Measurements from ENCODE around the gene IRAK2. TPM values are rescaled to one million over a fixed set of nuclear protein-coding genes. Genes with fewer than 3 reads are reported as not detected.

Gene IRAK2
- total RNA-seq, 1 donor from 2014 or later, result 2.0 TPM

DNA sequence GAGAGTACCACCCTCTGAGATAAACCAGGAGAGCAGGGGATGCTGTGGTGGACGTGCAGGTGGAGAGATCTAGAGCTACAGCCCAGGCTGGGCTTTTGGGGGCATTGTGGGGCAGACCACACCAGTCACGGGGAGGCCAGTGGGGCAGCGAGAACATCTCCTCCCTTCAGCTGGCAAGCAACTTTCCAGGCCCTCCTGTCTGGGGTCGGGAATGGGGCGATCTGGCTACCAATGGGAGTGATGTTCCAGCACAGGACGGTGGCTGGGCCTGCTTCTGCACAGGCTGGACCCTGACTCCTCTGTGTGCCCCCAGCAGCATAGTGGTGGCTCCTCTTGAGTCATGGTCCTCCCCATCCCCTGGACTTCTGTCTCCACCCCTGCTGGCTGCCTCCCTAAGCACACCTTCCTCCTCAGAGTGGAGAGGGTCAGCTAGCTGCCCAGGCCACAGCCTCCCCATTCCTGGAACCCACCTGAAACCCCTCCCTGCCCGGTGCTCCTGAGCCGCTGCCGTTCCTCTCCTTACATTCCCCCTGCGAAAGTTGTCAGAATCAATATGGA is 16.1 kb downstream of the IRAK2 start:
- Histone ChIP-seq H2AFZ (ENCODE audit: low read depth, low read length) (no peak overlapping the region), H3K36me3 (ENCODE audit: insufficient read depth, low read length) (no peaks in the 10 kb centered on the region), H3K27me3 (ENCODE audit: insufficient read depth, low read length) (no peaks in the 10 kb centered on the region), H3K79me2 (ENCODE audit: insufficient read depth, low read length) (peaks cover 1% of the 10 kb centered on the region), H4K20me1 (ENCODE audit: insufficient read depth, low read length) (no peaks in the 10 kb centered on the region), H3K9me3 (ENCODE audit: insufficient read depth, low read depth, low read length) (no peaks in the 10 kb centered on the region), H3K27ac (ENCODE audit: low read depth, low read length) (no peak overlapping the region), H3K4me3 (ENCODE audit: insufficient read depth, low read depth, low read length) (no peak overlapping the region), H3K4me1 (ENCODE audit: insufficient read depth, low read length) (no peaks in the 10 kb centered on the region), H3K9ac (ENCODE audit: low read length) (no peak overlapping the region), H3K4me2 (ENCODE audit: low read length) (no peak overlapping the region)
- Mint-ChIP-seq H3K4me1 (ENCODE audit: low read depth, unreplicated experiment) (no peaks in the 10 kb centered on the region), H3K4me3 (ENCODE audit: unreplicated experiment) (no peak overlapping the region), H3K9me3 (ENCODE audit: unreplicated experiment) (no peaks in the 10 kb centered on the region), H3K27ac (ENCODE audit: unreplicated experiment) (no peak overlapping the region), H3K36me3 (ENCODE audit: low read depth, unreplicated experiment) (peaks cover 3% of the 10 kb centered on the region), H3K27me3 (ENCODE audit: low read depth, unreplicated experiment) (no peaks in the 10 kb centered on the region)
- TF ChIP-seq EZH2 (IDR thresholded peaks at IDR 0.05; ENCODE audit: insufficient read depth, low read length), result no peak
- TF ChIP-seq, protein P1, sequence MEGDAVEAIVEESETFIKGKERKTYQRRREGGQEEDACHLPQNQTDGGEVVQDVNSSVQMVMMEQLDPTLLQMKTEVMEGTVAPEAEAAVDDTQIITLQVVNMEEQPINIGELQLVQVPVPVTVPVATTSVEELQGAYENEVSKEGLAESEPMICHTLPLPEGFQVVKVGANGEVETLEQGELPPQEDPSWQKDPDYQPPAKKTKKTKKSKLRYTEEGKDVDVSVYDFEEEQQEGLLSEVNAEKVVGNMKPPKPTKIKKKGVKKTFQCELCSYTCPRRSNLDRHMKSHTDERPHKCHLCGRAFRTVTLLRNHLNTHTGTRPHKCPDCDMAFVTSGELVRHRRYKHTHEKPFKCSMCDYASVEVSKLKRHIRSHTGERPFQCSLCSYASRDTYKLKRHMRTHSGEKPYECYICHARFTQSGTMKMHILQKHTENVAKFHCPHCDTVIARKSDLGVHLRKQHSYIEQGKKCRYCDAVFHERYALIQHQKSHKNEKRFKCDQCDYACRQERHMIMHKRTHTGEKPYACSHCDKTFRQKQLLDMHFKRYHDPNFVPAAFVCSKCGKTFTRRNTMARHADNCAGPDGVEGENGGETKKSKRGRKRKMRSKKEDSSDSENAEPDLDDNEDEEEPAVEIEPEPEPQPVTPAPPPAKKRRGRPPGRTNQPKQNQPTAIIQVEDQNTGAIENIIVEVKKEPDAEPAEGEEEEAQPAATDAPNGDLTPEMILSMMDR (IDR thresholded peaks at IDR 0.05; ENCODE audit: insufficient read depth, low read depth, low read length), result no peak
- DNase-seq (ENCODE audit: low read depth) (no peak), FAIRE-seq (no peak)

DNA sequence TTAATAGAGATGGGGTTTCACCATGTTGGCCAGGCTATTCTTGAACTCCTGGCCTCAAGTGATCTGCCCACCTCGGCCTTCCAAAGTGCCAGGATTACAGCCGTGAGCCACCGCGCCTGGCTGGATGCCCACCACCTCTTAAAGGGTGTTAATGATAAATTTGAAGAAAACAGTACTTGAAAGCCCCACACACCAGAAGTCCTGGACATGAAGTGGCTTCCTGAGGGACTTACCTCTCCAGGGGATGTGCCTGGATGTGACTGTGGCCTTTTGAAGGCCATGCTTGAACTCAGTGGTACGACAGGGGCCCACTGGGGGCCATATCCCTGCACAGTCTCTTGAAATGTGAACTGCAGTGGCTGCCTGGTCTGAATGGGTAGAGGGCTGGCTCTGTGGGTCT is 18.2 kb downstream of the IRAK2 start:
- no peak overlapping the region for H3K4me3 Mint-ChIP-seq (ENCODE audit: unreplicated experiment)
- H3K27me3 Mint-ChIP-seq (ENCODE audit: low read depth, unreplicated experiment), result no peaks in the 10 kb centered on the region

DNA sequence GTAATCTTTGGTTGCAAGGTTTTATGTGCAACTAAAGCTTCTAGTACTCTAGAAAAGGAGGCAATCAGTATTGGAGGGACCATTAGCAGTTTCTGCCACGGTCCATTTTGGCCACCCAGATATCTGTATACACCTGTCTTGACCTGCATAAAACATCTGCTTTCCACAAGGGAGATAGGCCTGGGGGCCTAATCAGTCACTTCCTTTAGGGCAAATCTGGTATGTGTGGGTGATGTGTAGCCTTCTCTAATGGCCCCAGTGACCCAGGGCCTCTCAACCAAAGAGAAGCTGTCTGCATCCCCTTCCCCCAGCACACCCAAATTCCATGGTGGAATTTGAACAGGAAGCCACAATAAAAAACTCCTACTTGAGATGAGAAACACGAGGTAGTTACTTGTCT is 19.5 kb downstream of the IRAK2 start:
- Histone ChIP-seq H3K9ac (ENCODE audit: low read length) (no peak overlapping the region), H3K4me3 (ENCODE audit: insufficient read depth, low read depth, low read length) (no peak overlapping the region), H4K20me1 (ENCODE audit: insufficient read depth, low read length) (no peaks in the 10 kb centered on the region), H2AFZ (ENCODE audit: low read depth, low read length) (no peak overlapping the region), H3K9me3 (ENCODE audit: insufficient read depth, low read depth, low read length) (no peaks in the 10 kb centered on the region), H3K36me3 (ENCODE audit: insufficient read depth, low read length) (no peaks in the 10 kb centered on the region), H3K4me2 (ENCODE audit: low read length) (no peak overlapping the region), H3K27me3 (ENCODE audit: insufficient read depth, low read length) (no peaks in the 10 kb centered on the region), H3K27ac (ENCODE audit: low read depth, low read length) (no peak overlapping the region), H3K4me1 (ENCODE audit: insufficient read depth, low read length) (peaks cover 7% of the 10 kb centered on the region), H3K79me2 (ENCODE audit: insufficient read depth, low read length) (no peaks in the 10 kb centered on the region)
- FAIRE-seq (no peak), DNase-seq (ENCODE audit: low read depth) (no peak)
- TF ChIP-seq EZH2 (IDR thresholded peaks at IDR 0.05; ENCODE audit: insufficient read depth, low read length), result no peak
- TF ChIP-seq, protein P1 (IDR thresholded peaks at IDR 0.05; ENCODE audit: insufficient read depth, low read depth, low read length), result no peak
- Mint-ChIP-seq H3K36me3 (ENCODE audit: low read depth, unreplicated experiment) (peaks cover 3% of the 10 kb centered on the region), H3K27me3 (ENCODE audit: low read depth, unreplicated experiment) (no peaks in the 10 kb centered on the region), H3K4me3 (ENCODE audit: unreplicated experiment) (no peak overlapping the region), H3K4me1 (ENCODE audit: low read depth, unreplicated experiment) (peaks cover 10% of the 10 kb centered on the region), H3K9me3 (ENCODE audit: unreplicated experiment) (no peaks in the 10 kb centered on the region), H3K27ac (ENCODE audit: unreplicated experiment) (no peak overlapping the region)

More for the DNA sequence above, 18.2 kb downstream of the IRAK2 start:
- Histone ChIP-seq H3K79me2 (ENCODE audit: insufficient read depth, low read length) (no peaks in the 10 kb centered on the region), H3K4me2 (ENCODE audit: low read length) (no peak overlapping the region), H3K9me3 (ENCODE audit: insufficient read depth, low read depth, low read length) (no peaks in the 10 kb centered on the region), H3K27ac (ENCODE audit: low read depth, low read length) (no peak overlapping the region), H3K4me1 (ENCODE audit: insufficient read depth, low read length) (peaks cover 7% of the 10 kb centered on the region), H4K20me1 (ENCODE audit: insufficient read depth, low read length) (no peaks in the 10 kb centered on the region), H3K27me3 (ENCODE audit: insufficient read depth, low read length) (no peaks in the 10 kb centered on the region), H3K36me3 (ENCODE audit: insufficient read depth, low read length) (no peaks in the 10 kb centered on the region), H3K4me3 (ENCODE audit: insufficient read depth, low read depth, low read length) (no peak overlapping the region), H3K9ac (ENCODE audit: low read length) (no peak overlapping the region), H2AFZ (ENCODE audit: low read depth, low read length) (no peak overlapping the region)
- TF ChIP-seq, protein P1 (IDR thresholded peaks at IDR 0.05; ENCODE audit: insufficient read depth, low read depth, low read length), result no peak
- TF ChIP-seq EZH2 (IDR thresholded peaks at IDR 0.05; ENCODE audit: insufficient read depth, low read length), result no peak
- FAIRE-seq (no peak), DNase-seq (ENCODE audit: low read depth) (no peak)
- H3K27ac Mint-ChIP-seq (ENCODE audit: unreplicated experiment), result no peak overlapping the region
- peaks cover 3% of the 10 kb centered on the region for H3K36me3 Mint-ChIP-seq (ENCODE audit: low read depth, unreplicated experiment)
- H3K9me3 Mint-ChIP-seq (ENCODE audit: unreplicated experiment), result no peaks in the 10 kb centered on the region
- H3K4me1 Mint-ChIP-seq (ENCODE audit: low read depth, unreplicated experiment), result peaks cover 10% of the 10 kb centered on the region

Data from astrocyte (in vitro differentiated cells and primary cell).